HEK293 (cell line): ENCODE measurements around the gene COPG2.

Source experiments
- GLI4 ChIP-seq: fragments of 450-650 bp; formaldehyde crosslinking; IDR thresholded peaks from 2 replicates; pipeline ENCODE4 v1.5.1; 2016; ENCODE audit warnings: missing biosample characterization, missing genetic modification characterization
- KLF10 ChIP-seq: fragments of 450-650 bp; IDR thresholded peaks from 2 replicates; pipeline ENCODE4 v1.5.1; 2018; ENCODE audit warnings: missing biosample characterization, mild to moderate bottlenecking, missing genetic modification characterization
- KLF16 ChIP-seq: fragments of 450-650 bp; formaldehyde crosslinking; IDR thresholded peaks from 2 replicates; pipeline ENCODE4 v1.5.1; 2017; ENCODE audit warnings: missing biosample characterization, missing genetic modification characterization
- REST ChIP-seq: fragments of 450-650 bp; formaldehyde crosslinking; IDR thresholded peaks from 2 replicates; pipeline ENCODE4 v1.5.1; 2016; ENCODE audit warnings: missing biosample characterization, missing genetic modification characterization
- SP2 ChIP-seq: fragments of 450-650 bp; formaldehyde crosslinking; IDR thresholded peaks from 2 replicates; pipeline ENCODE4 v1.5.1; 2016; ENCODE audit warnings: missing biosample characterization, missing genetic modification characterization
- SP3 ChIP-seq: fragments of 450-650 bp; formaldehyde crosslinking; IDR thresholded peaks from 2 replicates; pipeline ENCODE4 v1.5.1; 2016; ENCODE audit warnings: missing biosample characterization, missing genetic modification characterization
- ZBTB20 ChIP-seq: fragments of 450-650 bp; formaldehyde crosslinking; IDR thresholded peaks from 2 replicates; pipeline ENCODE4 v1.5.1; 2016; ENCODE audit warnings: missing biosample characterization, missing genetic modification characterization
- ZBTB6 ChIP-seq: fragments of 450-650 bp; formaldehyde crosslinking; IDR thresholded peaks from 2 replicates; pipeline ENCODE4 v1.5.1; 2017; ENCODE audit warnings: missing biosample characterization, missing genetic modification characterization
- ZBTB8A ChIP-seq: fragments of 450-650 bp; formaldehyde crosslinking; IDR thresholded peaks from 2 replicates; pipeline ENCODE4 v1.5.1; 2016; ENCODE audit warnings: missing biosample characterization, missing genetic modification characterization
- ZFHX2 ChIP-seq: fragments of 450-650 bp; formaldehyde crosslinking; conservative IDR thresholded peaks from 2 replicates; pipeline ENCODE4 v1.5.1; 2016; ENCODE audit warnings: missing biosample characterization, missing genetic modification characterization
- ZFP37 ChIP-seq: fragments of 450-650 bp; formaldehyde crosslinking; IDR thresholded peaks from 2 replicates; pipeline ENCODE4 v1.5.1; 2016; ENCODE audit warnings: missing biosample characterization, missing genetic modification characterization
- ZNF214 ChIP-seq: fragments of 450-650 bp; formaldehyde crosslinking; IDR thresholded peaks from 2 replicates; pipeline ENCODE4 v1.5.1; 2017; ENCODE audit warnings: missing biosample characterization, mild to moderate bottlenecking, missing genetic modification characterization, borderline replicate concordance
- ZNF335 ChIP-seq: fragments of 450-650 bp; formaldehyde crosslinking; conservative IDR thresholded peaks from 2 replicates; pipeline ENCODE4 v1.5.1; 2016; ENCODE audit warnings: missing biosample characterization, missing genetic modification characterization
- ZNF501 ChIP-seq: fragments of 450-650 bp; formaldehyde crosslinking; IDR thresholded peaks from 2 replicates; pipeline ENCODE4 v1.5.1; 2016; ENCODE audit warnings: missing biosample characterization, missing genetic modification characterization
- ZNF560 ChIP-seq: fragments of 450-650 bp; formaldehyde crosslinking; IDR thresholded peaks from 2 replicates; pipeline ENCODE4 v1.5.1; 2017; ENCODE audit warnings: missing biosample characterization, missing genetic modification characterization, borderline replicate concordance
- ZNF585B ChIP-seq: fragments of 450-650 bp; formaldehyde crosslinking; IDR thresholded peaks from 2 replicates; pipeline ENCODE4 v1.5.1; 2016; ENCODE audit warnings: missing biosample characterization, missing genetic modification characterization
- ZNF660 ChIP-seq: fragments of 450-650 bp; IDR thresholded peaks from 2 replicates; pipeline ENCODE4 v1.5.1; 2018; ENCODE audit warnings: missing biosample characterization, mild to moderate bottlenecking, missing genetic modification characterization
- ZNF677 ChIP-seq: fragments of 450-650 bp; IDR thresholded peaks from 2 replicates; pipeline ENCODE4 v1.5.0; 2018; ENCODE audit warnings: missing biosample characterization, mild to moderate bottlenecking, missing genetic modification characterization, moderate library complexity
- ZNF76 ChIP-seq: fragments of 450-650 bp; formaldehyde crosslinking; IDR thresholded peaks from 2 replicates; pipeline ENCODE4; 2016; ENCODE audit warnings: low read depth, missing biosample characterization, missing genetic modification characterization, borderline replicate concordance
- ZNF792 ChIP-seq: fragments of 450-650 bp; formaldehyde crosslinking; IDR thresholded peaks from 2 replicates; pipeline ENCODE4 v1.5.1; 2016; ENCODE audit warnings: missing biosample characterization, missing genetic modification characterization
- ZXDB ChIP-seq: fragments of 450-650 bp; formaldehyde crosslinking; IDR thresholded peaks from 2 replicates; pipeline ENCODE4 v1.5.1; 2016; ENCODE audit warnings: missing biosample characterization, missing genetic modification characterization
- TF ChIP-seq, protein P1 (sequence below): fragments of 450-650 bp; formaldehyde crosslinking; conservative IDR thresholded peaks from 2 replicates; pipeline ENCODE4 v1.5.1; 2016; ENCODE audit warnings: low read depth, missing biosample characterization, missing genetic modification characterization
- TF ChIP-seq, protein P2 (sequence below): fragments of 450-650 bp; formaldehyde crosslinking; IDR thresholded peaks from 2 replicates; pipeline ENCODE4 v1.5.1; 2016; ENCODE audit warnings: missing biosample characterization, missing genetic modification characterization
- TF ChIP-seq, protein P3 (sequence below): fragments of 450-650 bp; formaldehyde crosslinking; IDR thresholded peaks from 2 replicates; pipeline ENCODE4 v1.5.1; 2016; ENCODE audit warnings: missing biosample characterization, missing genetic modification characterization, borderline replicate concordance

Gene COPG2

DNA sequence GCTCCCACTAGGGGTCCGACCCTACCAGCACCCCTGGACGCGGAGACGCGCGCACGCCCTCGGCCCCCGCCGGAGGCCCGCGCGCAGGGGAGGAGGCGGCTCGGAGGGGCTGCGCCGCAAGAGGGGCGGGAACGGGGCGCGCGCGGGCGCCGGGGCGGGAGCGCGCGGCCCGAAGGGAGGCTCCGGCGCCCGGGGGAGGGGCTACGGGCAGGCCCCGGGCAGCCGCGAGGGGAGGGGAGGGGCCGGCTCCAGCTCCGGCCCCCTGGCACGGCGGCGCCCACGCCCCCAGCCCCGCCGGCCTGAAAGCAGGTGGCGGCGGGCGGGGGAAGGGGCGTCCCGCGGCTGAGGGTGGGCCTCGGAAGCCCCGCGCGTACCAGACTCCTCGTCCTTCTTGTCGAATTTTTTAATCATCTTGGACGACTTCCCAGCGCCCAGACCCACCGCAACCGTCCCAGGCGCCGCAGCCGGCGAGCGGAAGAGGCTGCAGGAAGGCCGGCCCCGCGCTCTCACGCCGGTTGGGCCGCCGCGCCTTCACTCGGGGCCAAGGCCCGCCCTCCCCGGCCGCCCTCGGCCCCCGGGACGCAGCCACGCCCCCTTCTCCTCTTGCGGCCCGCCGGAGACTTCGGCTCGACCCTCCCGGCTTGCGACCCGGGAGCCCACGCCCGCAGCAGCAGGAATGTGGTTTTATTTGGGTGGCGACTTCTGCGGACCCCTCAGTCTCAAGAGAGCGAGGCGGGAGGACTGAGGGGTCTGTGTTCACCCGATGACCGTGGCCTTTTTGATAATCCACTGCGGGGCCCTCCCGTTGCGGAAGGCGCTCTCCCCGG lies at the start of gene COPG2 (continued):
- TF ChIP-seq ZBTB6 (peak; percentile 87), GLI4 (no peak), ZNF792 (tag by site-specific recombination) (no peak), ZBTB20 (tag by site-specific recombination) (peak; percentile 66; the same call in 1 of the 2 replicates), ZNF560 (tag by site-specific recombination) (no peak), ZNF585B (tag by site-specific recombination) (no peak), ZNF677 (no peak), SP2 (tag by site-specific recombination) (peak; percentile 53), ZNF214 (no peak), ZXDB (tag by site-specific recombination) (peak; percentile 68; the same call in 1 of the 2 replicates), ZFHX2 (peak; percentile 56), ZNF76 (tag by site-specific recombination) (0 out of 2 replicates have a peak, but pooled peaks have one; percentile 30), ZFP37 (0 out of 2 replicates have a peak, but pooled peaks have one; percentile 36), ZNF335 (tag by site-specific recombination) (peak; percentile 80), ZNF660 (tag by site-specific recombination) (peak; percentile 49; the same call in 1 of the 2 replicates), ZNF501 (tag by site-specific recombination) (0 out of 2 replicates have a peak, but pooled peaks have one; percentile 66), KLF10 (tag by site-specific recombination) (peak; percentile 81), ZBTB8A (tag by site-specific recombination) (peak; percentile 78), KLF16 (peak; percentile 46; the same call in 1 of the 2 replicates), SP3 (tag by site-specific recombination) (peak; percentile 66), REST (tag by site-specific recombination) (0 out of 2 replicates have a peak, but pooled peaks have one; percentile 38)
- TF ChIP-seq, protein P1, sequence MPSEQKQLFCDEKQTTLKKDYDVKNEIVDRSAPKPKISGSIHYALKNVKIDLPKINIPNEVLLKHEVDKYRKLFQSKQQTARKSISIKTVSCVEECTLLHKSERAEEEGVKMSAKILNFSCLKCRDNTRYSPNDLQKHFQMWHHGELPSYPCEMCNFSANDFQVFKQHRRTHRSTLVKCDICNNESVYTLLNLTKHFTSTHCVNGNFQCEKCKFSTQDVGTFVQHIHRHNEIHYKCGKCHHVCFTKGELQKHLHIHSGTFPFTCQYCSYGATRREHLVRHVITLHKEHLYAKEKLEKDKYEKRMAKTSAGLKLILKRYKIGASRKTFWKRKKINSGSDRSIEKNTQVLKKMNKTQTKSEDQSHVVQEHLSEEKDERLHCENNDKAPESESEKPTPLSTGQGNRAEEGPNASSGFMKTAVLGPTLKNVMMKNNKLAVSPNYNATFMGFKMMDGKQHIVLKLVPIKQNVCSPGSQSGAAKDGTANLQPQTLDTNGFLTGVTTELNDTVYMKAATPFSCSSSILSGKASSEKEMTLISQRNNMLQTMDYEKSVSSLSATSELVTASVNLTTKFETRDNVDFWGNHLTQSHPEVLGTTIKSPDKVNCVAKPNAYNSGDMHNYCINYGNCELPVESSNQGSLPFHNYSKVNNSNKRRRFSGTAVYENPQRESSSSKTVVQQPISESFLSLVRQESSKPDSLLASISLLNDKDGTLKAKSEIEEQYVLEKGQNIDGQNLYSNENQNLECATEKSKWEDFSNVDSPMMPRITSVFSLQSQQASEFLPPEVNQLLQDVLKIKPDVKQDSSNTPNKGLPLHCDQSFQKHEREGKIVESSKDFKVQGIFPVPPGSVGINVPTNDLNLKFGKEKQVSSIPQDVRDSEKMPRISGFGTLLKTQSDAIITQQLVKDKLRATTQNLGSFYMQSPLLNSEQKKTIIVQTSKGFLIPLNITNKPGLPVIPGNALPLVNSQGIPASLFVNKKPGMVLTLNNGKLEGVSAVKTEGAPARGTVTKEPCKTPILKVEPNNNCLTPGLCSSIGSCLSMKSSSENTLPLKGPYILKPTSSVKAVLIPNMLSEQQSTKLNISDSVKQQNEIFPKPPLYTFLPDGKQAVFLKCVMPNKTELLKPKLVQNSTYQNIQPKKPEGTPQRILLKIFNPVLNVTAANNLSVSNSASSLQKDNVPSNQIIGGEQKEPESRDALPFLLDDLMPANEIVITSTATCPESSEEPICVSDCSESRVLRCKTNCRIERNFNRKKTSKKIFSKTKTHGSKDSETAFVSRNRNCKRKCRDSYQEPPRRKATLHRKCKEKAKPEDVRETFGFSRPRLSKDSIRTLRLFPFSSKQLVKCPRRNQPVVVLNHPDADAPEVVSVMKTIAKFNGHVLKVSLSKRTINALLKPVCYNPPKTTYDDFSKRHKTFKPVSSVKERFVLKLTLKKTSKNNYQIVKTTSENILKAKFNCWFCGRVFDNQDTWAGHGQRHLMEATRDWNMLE: no peak
- TF ChIP-seq, protein P2, sequence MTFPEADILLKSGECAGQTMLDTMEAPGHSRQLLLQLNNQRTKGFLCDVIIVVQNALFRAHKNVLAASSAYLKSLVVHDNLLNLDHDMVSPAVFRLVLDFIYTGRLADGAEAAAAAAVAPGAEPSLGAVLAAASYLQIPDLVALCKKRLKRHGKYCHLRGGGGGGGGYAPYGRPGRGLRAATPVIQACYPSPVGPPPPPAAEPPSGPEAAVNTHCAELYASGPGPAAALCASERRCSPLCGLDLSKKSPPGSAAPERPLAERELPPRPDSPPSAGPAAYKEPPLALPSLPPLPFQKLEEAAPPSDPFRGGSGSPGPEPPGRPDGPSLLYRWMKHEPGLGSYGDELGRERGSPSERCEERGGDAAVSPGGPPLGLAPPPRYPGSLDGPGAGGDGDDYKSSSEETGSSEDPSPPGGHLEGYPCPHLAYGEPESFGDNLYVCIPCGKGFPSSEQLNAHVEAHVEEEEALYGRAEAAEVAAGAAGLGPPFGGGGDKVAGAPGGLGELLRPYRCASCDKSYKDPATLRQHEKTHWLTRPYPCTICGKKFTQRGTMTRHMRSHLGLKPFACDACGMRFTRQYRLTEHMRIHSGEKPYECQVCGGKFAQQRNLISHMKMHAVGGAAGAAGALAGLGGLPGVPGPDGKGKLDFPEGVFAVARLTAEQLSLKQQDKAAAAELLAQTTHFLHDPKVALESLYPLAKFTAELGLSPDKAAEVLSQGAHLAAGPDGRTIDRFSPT (tag by site-specific recombination): no peak
- TF ChIP-seq, protein P3, sequence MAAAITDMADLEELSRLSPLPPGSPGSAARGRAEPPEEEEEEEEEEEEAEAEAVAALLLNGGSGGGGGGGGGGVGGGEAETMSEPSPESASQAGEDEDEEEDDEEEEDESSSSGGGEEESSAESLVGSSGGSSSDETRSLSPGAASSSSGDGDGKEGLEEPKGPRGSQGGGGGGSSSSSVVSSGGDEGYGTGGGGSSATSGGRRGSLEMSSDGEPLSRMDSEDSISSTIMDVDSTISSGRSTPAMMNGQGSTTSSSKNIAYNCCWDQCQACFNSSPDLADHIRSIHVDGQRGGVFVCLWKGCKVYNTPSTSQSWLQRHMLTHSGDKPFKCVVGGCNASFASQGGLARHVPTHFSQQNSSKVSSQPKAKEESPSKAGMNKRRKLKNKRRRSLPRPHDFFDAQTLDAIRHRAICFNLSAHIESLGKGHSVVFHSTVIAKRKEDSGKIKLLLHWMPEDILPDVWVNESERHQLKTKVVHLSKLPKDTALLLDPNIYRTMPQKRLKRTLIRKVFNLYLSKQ: no peak
